Stomach (tissue), 4 donors: ENCODE results near the gene LYSMD4.

Experiments
- CTCF ChIP-seq, 7 experiments: fragments of 450-650 bp in 4 of 7; fragments of 200-600 bp in 3 of 7; sonication (generic) in 3 of 7; IDR thresholded peaks; one replicate each; pipeline ENCODE4 v1.5.1; 2016 to 2019; ENCODE audit warnings: antibody characterized with exemption in 7 of 7, control low read depth in 2 of 7, mild to moderate bottlenecking in 1 of 7
- POLR2AphosphoS5 ChIP-seq, 3 donors: sonication (generic); formaldehyde crosslinking; IDR thresholded peaks; one replicate each; pipeline ENCODE4 v1.6.1; 2016; ENCODE audit warnings: antibody characterized with exemption in 3 of 3

GRCh38 chr15:99721104-99721778 lies 12.0 kb downstream of the LYSMD4 start:
- no peak for TF ChIP-seq CTCF (IDR thresholded peaks at IDR 0.05)
- no peak for TF ChIP-seq POLR2AphosphoS5 (IDR thresholded peaks at IDR 0.05)
